ENCODE data around the gene GET4. TPM values are rescaled to one million over a fixed set of nuclear protein-coding genes. Genes with fewer than 3 reads are reported as not detected.

Gene GET4
- total and polyA plus RNA-seq, 4 donors: 19.5 to 34.7 (median 27.3) TPM

GRCh38 chr7:831596-832166 lies 44.7 kb upstream of the GET4 start:
- H3K9ac ChIP-seq (ENCODE audit: low read depth in 1 of 2, low read length in 2 of 2): peak overlapping the region in 1 of 2 donors; percentile 81
- peak overlapping the region; percentile 65 to 81 for H3K27ac ChIP-seq (ENCODE audit: low read depth in 1 of 2, low read length in 2 of 2)
- DNase-seq (ENCODE audit: low spot score): no peak
- peak; percentile 37 for TF ChIP-seq REST (IDR thresholded peaks at IDR 0.05)
- peak in 1 of 2 donors; percentile 21 for TF ChIP-seq RXRA (IDR thresholded peaks at IDR 0.05)
- peak; percentile 82 for TF ChIP-seq ATF3 (IDR thresholded peaks at IDR 0.05)
- TF ChIP-seq MAX (IDR thresholded peaks at IDR 0.05): no peak
- no peak for TF ChIP-seq SP1 (IDR thresholded peaks at IDR 0.05)
- TF ChIP-seq GABPA (IDR thresholded peaks at IDR 0.05 in 1 of 2, conservative IDR thresholded peaks at IDR 0.05 in 1 of 2): no peak
- no peak for TF ChIP-seq HNF4G (IDR thresholded peaks at IDR 0.05)
- TF ChIP-seq CTCF (IDR thresholded peaks at IDR 0.05; ENCODE audit: low read depth, low read length, missing input control): no peak
- peak; percentile 99 to 100 for TF ChIP-seq JUND (IDR thresholded peaks at IDR 0.05)
- no peak for TF ChIP-seq FOXA1 (IDR thresholded peaks at IDR 0.05)
- TF ChIP-seq FOXA2 (IDR thresholded peaks at IDR 0.05): no peak
- no peak for TF ChIP-seq RAD21 (IDR thresholded peaks at IDR 0.05)
- no peak for TF ChIP-seq TAF1 (conservative IDR thresholded peaks at IDR 0.05)
- no peak for TF ChIP-seq HNF4A (conservative IDR thresholded peaks at IDR 0.05)
- no peak for TF ChIP-seq YY1 (IDR thresholded peaks at IDR 0.05)
- no peak for TF ChIP-seq NR2F2 (IDR thresholded peaks at IDR 0.05)
- TF ChIP-seq EGR1 (IDR thresholded peaks at IDR 0.05; ENCODE audit: low read depth in 2 of 2): peak in 1 of 2 donors; percentile 79
- TF ChIP-seq ZBTB33 (IDR thresholded peaks at IDR 0.05): no peak
- no peaks in the 10 kb centered on the region for H3K9me3 ChIP-seq (ENCODE audit: control insufficient read depth in 4 of 4, low read length in 3 of 4)
- WGBS: 66% methylated on average over 7 of the region's 7 CpGs
- H3K36me3 ChIP-seq (ENCODE audit: control insufficient read depth in 4 of 4, insufficient read depth in 3 of 4, low read depth in 1 of 4, low read length in 3 of 4): peaks cover 0 to 9% (median 2%) of the 10 kb centered on the region in 4 donors
- no peak overlapping the region for H3K4me3 ChIP-seq (ENCODE audit: low read depth in 1 of 3, low read length in 3 of 3)
- H3K27me3 ChIP-seq (ENCODE audit: control insufficient read depth in 4 of 4, insufficient read depth in 4 of 4, low read length in 3 of 4): no peaks in the 10 kb centered on the region
- peaks cover 0 to 17% (median 0%) of the 10 kb centered on the region in 4 donors for H3K4me1 ChIP-seq (ENCODE audit: control insufficient read depth in 4 of 4, insufficient read depth in 4 of 4, low read length in 3 of 4)
